B cell (primary cell): Measurements from ENCODE around the gene MAP1B. TPM values are rescaled to one million over a fixed set of nuclear protein-coding genes. Genes with fewer than 3 reads are reported as not detected.

Source experiments
- ATAC-seq: fragments of 200-7000 bp; cut with Tn5 transposase; one replicate; pipeline ENCODE4 v1.10.0; 2021; ENCODE audit warnings: low read depth, mild to moderate bottlenecking, moderate number of reproducible peaks, moderate library complexity
- CTCF ChIA-PET: fragments of 350-600 bp; sonication (Branson Sonifier 250); formaldehyde crosslinking; loops from one replicate; lab custom pipeline; 2021; ENCODE audit warnings: antibody characterized with exemption, inconsistent platforms; lab: Charles Lee
- POLR2A ChIA-PET: fragments of 350-600 bp; sonication (Branson Sonifier 250); formaldehyde crosslinking; loops from one replicate; lab custom pipeline; 2021; ENCODE audit warnings: antibody characterized with exemption; lab: Charles Lee
- DNase-seq: peaks from one replicate; pipeline ENCODE4 v3.0.0; 2013
- H2AFZ ChIP-seq: 2 replicates; pipeline ENCODE4 v1.6.1; 2012; ENCODE audit warnings: mild to moderate bottlenecking, low read depth, low read length; ENCODE audit not compliant: insufficient read depth, poor library complexity, severe bottlenecking
- H3K27ac ChIP-seq, 2 donors: 1 replicate in 1 of 2; 2 replicates in 1 of 2; pipeline ENCODE4 v1.5.1; 2012 to 2013; ENCODE audit warnings: low read length in 2 of 2, mild to moderate bottlenecking in 2 of 2, moderate library complexity in 1 of 2
- H3K27me3 ChIP-seq, 4 experiments: fragments of 200-600 bp in 1 of 4; sonication (generic) in 1 of 4; replicated peaks in 1 of 4; 1 replicate in 2 of 4; 2 replicates in 2 of 4; pipeline versions ENCODE4 v1.6.1 to v1.7.0; 2013 to 2016; ENCODE audit warnings: low read length in 3 of 4, mild to moderate bottlenecking in 2 of 4, mixed read lengths in 1 of 4, moderate library complexity in 1 of 4; ENCODE audit not compliant: insufficient read depth in 4 of 4, control insufficient read depth in 3 of 4; ENCODE audit errors: control extremely low read depth in 1 of 4
- H3K36me3 ChIP-seq, 2 experiments: replicated peaks in 1 of 2; 1 replicate in 1 of 2; 2 replicates in 1 of 2; pipeline versions ENCODE4 v1.6.1 to v1.7.1; 2013; ENCODE audit warnings: low read length in 1 of 2; ENCODE audit not compliant: insufficient read depth in 2 of 2, control insufficient read depth in 1 of 2; ENCODE audit errors: control extremely low read depth in 1 of 2, extremely low read depth in 1 of 2
- H3K4me1 ChIP-seq, 2 donors: fragments of 200-600 bp in 1 of 2; sonication (generic) in 1 of 2; 1 replicate in 1 of 2; 2 replicates in 1 of 2; pipeline versions ENCODE4 v1.5.1 to v1.6.1; 2013 to 2017; ENCODE audit warnings: low read length in 2 of 2; ENCODE audit not compliant: control insufficient read depth in 2 of 2, insufficient read depth in 2 of 2
- H3K4me2 ChIP-seq: replicated peaks from 2 replicates; pipeline ENCODE3; 2012; ENCODE audit warnings: mild to moderate bottlenecking, low read depth, low read length; ENCODE audit not compliant: poor library complexity, severe bottlenecking
- H3K4me3 ChIP-seq, 5 experiments: fragments of 200-600 bp in 1 of 5; sonication (generic) in 1 of 5; 1 replicate in 3 of 5; 2 replicates in 2 of 5; pipeline versions ENCODE4 v1.5.1 to v1.7.0; 2011 to 2016; ENCODE audit warnings: low read length in 4 of 5, mild to moderate bottlenecking in 4 of 5, low read depth in 2 of 5, control low read depth in 1 of 5, moderate library complexity in 1 of 5; ENCODE audit not compliant: insufficient read depth in 1 of 5; ENCODE audit errors: control extremely low read depth in 1 of 5, extremely low read depth in 1 of 5
- H3K79me2 ChIP-seq: fragments of 200-600 bp; sonication (generic); one replicate; pipeline ENCODE4 v1.6.0; 2016; ENCODE audit warnings: low read length; ENCODE audit not compliant: control insufficient read depth, insufficient read depth
- H3K9ac ChIP-seq: fragments of 200-600 bp; sonication (generic); 2 replicates; pipeline ENCODE4 v1.6.1; 2017; ENCODE audit warnings: mild to moderate bottlenecking, low read length, moderate library complexity
- H3K9me3 ChIP-seq, 3 donors: one replicate each; pipeline versions ENCODE4 v1.6.1 to v1.7.1; 2013; ENCODE audit warnings: low read length in 2 of 3; ENCODE audit not compliant: control insufficient read depth in 2 of 3, insufficient read depth in 1 of 3; ENCODE audit errors: control extremely low read depth in 1 of 3
- H4K20me1 ChIP-seq: 2 replicates; pipeline ENCODE4 v1.6.0; 2012; ENCODE audit warnings: mild to moderate bottlenecking, low read length; ENCODE audit not compliant: insufficient read depth, control insufficient read depth, poor library complexity, severe bottlenecking
- H3K27ac Mint-ChIP-seq: one replicate; pipeline ENCODE4 v1.8.0; 2021; ENCODE audit warnings: mixed read lengths
- H3K27me3 Mint-ChIP-seq: one replicate; pipeline ENCODE4 v1.8.0; 2021; ENCODE audit warnings: mixed read lengths
- H3K4me1 Mint-ChIP-seq: one replicate; pipeline ENCODE4 v1.8.0; 2021; ENCODE audit warnings: mixed read lengths
- H3K4me3 Mint-ChIP-seq: one replicate; pipeline ENCODE4 v1.8.0; 2021; ENCODE audit warnings: mixed read lengths
- H3K9me3 Mint-ChIP-seq: one replicate; pipeline ENCODE4 v1.8.0; 2022; ENCODE audit warnings: mixed read lengths; ENCODE audit not compliant: insufficient read depth
- CTCF ChIP-seq: fragments of 200-600 bp; IDR thresholded peaks from one replicate; pipeline ENCODE4 v1.8.0; 2022; ENCODE audit warnings: antibody characterized with exemption, mild to moderate bottlenecking
- EZH2 ChIP-seq: IDR thresholded peaks from 2 replicates; pipeline ENCODE4 v1.6.1; 2012; ENCODE audit warnings: borderline replicate concordance, low read depth, mild to moderate bottlenecking, moderate library complexity, low read length; ENCODE audit not compliant: insufficient read depth, poor library complexity, severe bottlenecking
- WGBS: methylation state at CpG from one replicate; pipeline ENCODE4 v1.1.5; 2013; ENCODE audit warnings: missing lambda C conversion rate; ENCODE audit not compliant: insufficient coverage; 5-methylcytosine and 5-hydroxymethylcytosine counted together
- intact Hi-C: fragments of 100-400 bp; cut with micrococcal nuclease; formaldehyde crosslinking; loops from one replicate; pipeline ENCODE4 v1.10.0; 2022
- polyA plus RNA-seq: library from polyadenylated mRNA; depleted of rRNA; stranded (reverse); fragments of >200 nt; gene quantifications from 2 replicates; pipeline ENCODE4 v1.2.3, GENCODE V29; 2012
- total RNA-seq, 2 donors: library from RNA; stranded (reverse); fragments of 120-200 nt in 1 of 2; gene quantifications; 1 replicate in 1 of 2; 2 replicates in 1 of 2; pipeline versions ENCODE4 v1.2.3 to v1.2.4, GENCODE V29; 2013 to 2022

MAP1B gene
- total and polyA plus RNA-seq, 2 donors (not counting 1 experiment from before 2014, with no cell fraction given): 0.15 TPM; not detected in 1

- H3K79me2 ChIP-seq: no peaks in the 10 kb centered on the region
- H3K27ac Mint-ChIP-seq: no peak overlapping the region
- no peaks in the 10 kb centered on the region for H4K20me1 ChIP-seq
- H3K9ac ChIP-seq: no peak overlapping the region
- ChIA-PET CTCF (no interaction called here), POLR2A (no interaction called here)
- intact Hi-C loops: no loop called here
- peaks cover 47% of the 10 kb centered on the region for H3K27me3 Mint-ChIP-seq
- ATAC-seq (no peak), DNase-seq (no peak)
- TF ChIP-seq CTCF: no peak
- no peak for TF ChIP-seq EZH2
- H3K27ac ChIP-seq: no peak overlapping the region
- no peaks in the 10 kb centered on the region for H3K4me1 Mint-ChIP-seq
- no peak overlapping the region for H3K4me2 ChIP-seq
- H3K4me3 Mint-ChIP-seq: no peak overlapping the region
- no peaks in the 10 kb centered on the region for H3K9me3 ChIP-seq
- H3K36me3 ChIP-seq: no peaks in the 10 kb centered on the region
- peaks cover 0 to 5% (median 0%) of the 10 kb centered on the region in 4 experiments for H3K27me3 ChIP-seq
- H3K9me3 Mint-ChIP-seq: no peaks in the 10 kb centered on the region
- H2AFZ ChIP-seq: no peak overlapping the region
- H3K4me3 ChIP-seq: no peak overlapping the region
- no CpG with 5 or more reads among the region's 1 CpG for WGBS
- no peaks in the 10 kb centered on the region for H3K4me1 ChIP-seq
Observed at GRCh38 chr5:72129725-72130124, 22.4 kb downstream of the MAP1B start.

- ATAC-seq: no peak
- ChIA-PET CTCF (no interaction called here), POLR2A (no interaction called here)
- Histone ChIP-seq H2AFZ (no peak overlapping the region), H3K79me2 (no peaks in the 10 kb centered on the region), H3K36me3 (no peaks in the 10 kb centered on the region), H3K4me1 (no peaks in the 10 kb centered on the region), H3K27ac (no peak overlapping the region), H4K20me1 (no peaks in the 10 kb centered on the region), H3K9ac (no peak overlapping the region), H3K4me2 (no peak overlapping the region), H3K9me3 (no peaks in the 10 kb centered on the region), H3K27me3 (peaks cover 0 to 5% (median 0%) of the 10 kb centered on the region in 4 experiments), H3K4me3 (no peak overlapping the region)
- WGBS: no CpG with 5 or more reads among the region's 2 CpGs
- Mint-ChIP-seq H3K27me3 (peaks cover 49% of the 10 kb centered on the region), H3K27ac (no peak overlapping the region), H3K4me1 (no peaks in the 10 kb centered on the region), H3K4me3 (no peak overlapping the region), H3K9me3 (no peaks in the 10 kb centered on the region)
- intact Hi-C loops: no loop called here
- TF ChIP-seq CTCF (no peak), EZH2 (no peak)
- no peak for DNase-seq
Observed at GRCh38 chr5:72130351-72130761, 23.1 kb downstream of the MAP1B start.
